ENCODE data around the gene TBC1D22A. TPM values are rescaled to one million over a fixed set of nuclear protein-coding genes. Genes with fewer than 3 reads are reported as not detected.

TBC1D22A gene
- total RNA-seq, 2 donors from 2014 or later: 28.9 to 31.3 TPM

- no peak for TF ChIP-seq CTCF (IDR thresholded peaks at IDR 0.05)
- no peak overlapping the region for H3K4me3 ChIP-seq
- H3K9me3 ChIP-seq: no peaks in the 10 kb centered on the region
- H3K27me3 ChIP-seq (replicated peaks; ENCODE audit: insufficient read depth): no peaks in the 10 kb centered on the region
- no peak for ATAC-seq (ENCODE audit: insufficient number of reproducible peaks, low FRiP score, low read depth)
- H3K36me3 ChIP-seq: no peaks in the 10 kb centered on the region
- no peak for DNase-seq (ENCODE audit: low spot score)
- H3K4me1 ChIP-seq (ENCODE audit: control insufficient read depth in 1 of 2, low read depth in 2 of 2): no peaks in the 10 kb centered on the region
- H3K27ac ChIP-seq: no peak overlapping the region
Measured at GRCh38 chr22:47089374-47089773, 326.9 kb downstream of the TBC1D22A start.

- Histone ChIP-seq H3K4me3 (no peak overlapping the region), H3K36me3 (no peaks in the 10 kb centered on the region), H3K9me3 (no peaks in the 10 kb centered on the region), H3K27me3 (replicated peaks; ENCODE audit: insufficient read depth) (no peaks in the 10 kb centered on the region), H3K4me1 (ENCODE audit: control insufficient read depth in 1 of 2, low read depth in 2 of 2) (no peaks in the 10 kb centered on the region), H3K27ac (no peak overlapping the region)
- no peak for ATAC-seq (ENCODE audit: insufficient number of reproducible peaks, low FRiP score, low read depth)
- TF ChIP-seq CTCF (IDR thresholded peaks at IDR 0.05): no peak
- no peak for DNase-seq (ENCODE audit: low spot score)
Measured at GRCh38 chr22:47089796-47090460, 327.5 kb downstream of the TBC1D22A start.

GRCh38 chr22:47090591-47091245 lies 328.3 kb downstream of the TBC1D22A start:
- no peak for DNase-seq (ENCODE audit: low spot score)
- no peaks in the 10 kb centered on the region for H3K36me3 ChIP-seq
- TF ChIP-seq CTCF (IDR thresholded peaks at IDR 0.05): no peak
- no peaks in the 10 kb centered on the region for H3K27me3 ChIP-seq (replicated peaks; ENCODE audit: insufficient read depth)
- no peak overlapping the region for H3K27ac ChIP-seq
- no peaks in the 10 kb centered on the region for H3K9me3 ChIP-seq
- no peak for ATAC-seq (ENCODE audit: insufficient number of reproducible peaks, low FRiP score, low read depth)
- peak overlapping the region; percentile 12 for H3K4me3 ChIP-seq
- no peaks in the 10 kb centered on the region for H3K4me1 ChIP-seq (ENCODE audit: control insufficient read depth in 1 of 2, low read depth in 2 of 2)

GRCh38 chr22:47091246-47091651 lies 328.8 kb downstream of the TBC1D22A start:
- ATAC-seq (ENCODE audit: insufficient number of reproducible peaks, low FRiP score, low read depth): no peak
- no peaks in the 10 kb centered on the region for H3K9me3 ChIP-seq

More at GRCh38 chr22:47091246-47091651, 328.8 kb downstream of the TBC1D22A start:
- no peaks in the 10 kb centered on the region for H3K27me3 ChIP-seq (replicated peaks; ENCODE audit: insufficient read depth)
- H3K4me1 ChIP-seq (ENCODE audit: control insufficient read depth in 1 of 2, low read depth in 2 of 2): no peaks in the 10 kb centered on the region
- no peak for DNase-seq (ENCODE audit: low spot score)
- peak overlapping the region; percentile 12 for H3K4me3 ChIP-seq
- H3K27ac ChIP-seq: no peak overlapping the region
- H3K36me3 ChIP-seq: no peaks in the 10 kb centered on the region
- TF ChIP-seq CTCF (IDR thresholded peaks at IDR 0.05): no peak
